Calu3 (cell line): ENCODE measurements around the gene ASRGL1. TPM values are rescaled to one million over a fixed set of nuclear protein-coding genes. Genes with fewer than 3 reads are reported as not detected.

ENCODE experiments used
- BruUV-seq: library from RNA; stranded (reverse); fragments of 400-500 nt; replicated peaks from 2 replicates; lab custom pipeline; 2021; lab: Mats Ljungman, UMichigan
- CTCF ChIA-PET: fragments of 300-600 bp; sonication (Branson Sonifier 250); formaldehyde crosslinking; loops from one replicate; lab custom pipeline; 2022; ENCODE audit warnings: antibody characterized with exemption; lab: Charles Lee
- DNase-seq: peaks from one replicate; pipeline ENCODE4 v3.0.0; 2022
- H3K27ac Mint-ChIP-seq: one replicate; pipeline ENCODE4 v1.8.0; 2022; ENCODE audit warnings: mixed read lengths; ENCODE audit not compliant: unreplicated experiment
- H3K27me3 Mint-ChIP-seq: one replicate; pipeline ENCODE4 v1.8.0; 2022; ENCODE audit warnings: mixed read lengths; ENCODE audit not compliant: unreplicated experiment
- H3K36me3 Mint-ChIP-seq: one replicate; pipeline ENCODE4 v1.8.0; 2022; ENCODE audit warnings: mild to moderate bottlenecking, moderate library complexity, mixed read lengths; ENCODE audit not compliant: insufficient read depth, unreplicated experiment
- H3K4me1 Mint-ChIP-seq: one replicate; pipeline ENCODE4 v1.8.0; 2022; ENCODE audit warnings: mild to moderate bottlenecking, low read depth, mixed read lengths; ENCODE audit not compliant: unreplicated experiment
- H3K4me3 Mint-ChIP-seq: one replicate; pipeline ENCODE4 v1.8.0; 2022; ENCODE audit warnings: mild to moderate bottlenecking, low read depth, moderate library complexity, mixed read lengths; ENCODE audit not compliant: unreplicated experiment
- H3K9me3 Mint-ChIP-seq: one replicate; pipeline ENCODE4 v1.8.0; 2022; ENCODE audit warnings: low read depth, mixed read lengths; ENCODE audit not compliant: unreplicated experiment
- CTCF ChIP-seq: fragments of 200-600 bp; IDR thresholded peaks from one replicate; pipeline ENCODE4 v1.8.0; 2022; ENCODE audit warnings: antibody characterized with exemption; ENCODE audit not compliant: unreplicated experiment
- intact Hi-C: fragments of 100-400 bp; cut with micrococcal nuclease; formaldehyde crosslinking; loops from one replicate; pipeline ENCODE4 v1.10.0; 2022; ENCODE audit not compliant: unreplicated experiment
- total RNA-seq: library from RNA; stranded (reverse); gene quantifications from 2 replicates; pipeline ENCODE4 v1.2.3, GENCODE V29; 2022

Gene ASRGL1
- total RNA-seq, 1 experiment from 2014 or later, result 30.3 TPM

- CTCF ChIA-PET, result interaction anchor here (0.6 to 1.1 kb wide), 5 partner anchors 12 to 181 kb away, joined by 3 to 6 read pairs (median 4); no protein-coding TSS in a partner anchor
- Mint-ChIP-seq H3K27ac (no peak overlapping the region), H3K9me3 (no peaks in the 10 kb centered on the region), H3K4me3 (no peak overlapping the region), H3K27me3 (no peaks in the 10 kb centered on the region), H3K36me3 (no peaks in the 10 kb centered on the region), H3K4me1 (no peaks in the 10 kb centered on the region)
- intact Hi-C loops, result loop anchor here (5.0 kb wide), 2 partner anchors 39 to 149 kb away; no protein-coding TSS in a partner anchor
- BruUV-seq, result no TSS peak
- DNase-seq, result peak; percentile 38
- no peak for TF ChIP-seq CTCF
These were observed 55.9 kb downstream of the ASRGL1 start for GRCh38 chr11:62393061-62393611.

- intact Hi-C loops, result loop anchor here (2.0 to 5.0 kb wide), 3 partner anchors 39 to 167 kb away; no protein-coding TSS in a partner anchor
- BruUV-seq, result no TSS peak
- TF ChIP-seq CTCF, result no peak
These were observed 56.5 kb downstream of the ASRGL1 start for GRCh38 chr11:62393735-62394134.

DNA sequence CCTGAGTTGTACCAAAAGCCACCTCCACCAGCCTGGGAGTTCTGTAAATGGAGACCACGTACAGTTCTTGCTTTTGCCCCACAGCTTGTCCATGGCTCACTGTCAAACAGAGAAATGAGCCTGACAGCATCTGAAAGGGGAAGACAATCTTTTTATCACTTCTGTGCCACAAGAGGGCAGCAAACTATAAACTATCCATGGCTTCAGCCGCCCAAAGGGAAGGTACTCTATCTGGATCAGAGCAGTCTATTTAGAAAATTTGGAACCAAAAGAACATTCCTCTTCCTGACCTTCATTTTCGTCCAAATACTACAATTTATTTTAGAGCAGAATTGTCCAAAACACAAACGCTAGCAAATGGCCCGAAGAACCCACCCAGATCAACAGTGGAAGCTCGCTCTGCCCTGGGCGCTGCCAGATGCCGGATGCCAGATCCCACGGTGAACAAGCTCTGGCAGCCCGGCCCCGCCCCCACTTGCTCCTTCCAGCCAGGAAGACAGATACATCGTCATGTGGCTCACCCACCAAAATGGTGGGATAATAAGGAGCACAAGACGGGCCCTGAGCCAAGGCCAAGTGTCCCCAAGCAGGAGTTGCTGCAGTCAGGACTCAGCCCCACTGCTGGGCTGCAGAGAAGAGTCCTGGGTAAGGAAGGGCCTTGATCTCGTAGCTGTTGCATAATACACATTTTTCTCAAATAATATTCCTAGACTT lies 57.7 kb downstream of the ASRGL1 start:
- no peaks in the 10 kb centered on the region for H3K36me3 Mint-ChIP-seq
- H3K27ac Mint-ChIP-seq, result no peak overlapping the region
- H3K4me1 Mint-ChIP-seq, result no peaks in the 10 kb centered on the region
- peak; percentile 70 for TF ChIP-seq CTCF
- CTCF ChIA-PET, result interaction anchor here (0.5 to 2.0 kb wide), 13 partner anchors 30 to 359 kb away, joined by 3 to 20 read pairs (median 4); partner anchors contain the start of genes B3GAT3, EEF1G, TUT1 and ZBTB3
- intact Hi-C loops, result loop anchor here (2.0 to 5.0 kb wide), 3 partner anchors 37 to 166 kb away; no protein-coding TSS in a partner anchor
- H3K9me3 Mint-ChIP-seq, result no peaks in the 10 kb centered on the region
- BruUV-seq, result no TSS peak
- H3K27me3 Mint-ChIP-seq, result no peaks in the 10 kb centered on the region
- no peak overlapping the region for H3K4me3 Mint-ChIP-seq
- peak; percentile 51 for DNase-seq

More at GRCh38 chr11:62393735-62394134, 56.5 kb downstream of the ASRGL1 start:
- H3K27ac Mint-ChIP-seq, result no peak overlapping the region
- no peaks in the 10 kb centered on the region for H3K27me3 Mint-ChIP-seq
- H3K4me1 Mint-ChIP-seq, result no peaks in the 10 kb centered on the region
- H3K36me3 Mint-ChIP-seq, result no peaks in the 10 kb centered on the region
- DNase-seq, result no peak
- H3K9me3 Mint-ChIP-seq, result no peaks in the 10 kb centered on the region
- CTCF ChIA-PET, result interaction anchor here (1.0 kb wide), 2 partner anchors 167 to 180 kb away, joined by 4 to 6 read pairs; no protein-coding TSS in a partner anchor
- H3K4me3 Mint-ChIP-seq, result no peak overlapping the region

DNA sequence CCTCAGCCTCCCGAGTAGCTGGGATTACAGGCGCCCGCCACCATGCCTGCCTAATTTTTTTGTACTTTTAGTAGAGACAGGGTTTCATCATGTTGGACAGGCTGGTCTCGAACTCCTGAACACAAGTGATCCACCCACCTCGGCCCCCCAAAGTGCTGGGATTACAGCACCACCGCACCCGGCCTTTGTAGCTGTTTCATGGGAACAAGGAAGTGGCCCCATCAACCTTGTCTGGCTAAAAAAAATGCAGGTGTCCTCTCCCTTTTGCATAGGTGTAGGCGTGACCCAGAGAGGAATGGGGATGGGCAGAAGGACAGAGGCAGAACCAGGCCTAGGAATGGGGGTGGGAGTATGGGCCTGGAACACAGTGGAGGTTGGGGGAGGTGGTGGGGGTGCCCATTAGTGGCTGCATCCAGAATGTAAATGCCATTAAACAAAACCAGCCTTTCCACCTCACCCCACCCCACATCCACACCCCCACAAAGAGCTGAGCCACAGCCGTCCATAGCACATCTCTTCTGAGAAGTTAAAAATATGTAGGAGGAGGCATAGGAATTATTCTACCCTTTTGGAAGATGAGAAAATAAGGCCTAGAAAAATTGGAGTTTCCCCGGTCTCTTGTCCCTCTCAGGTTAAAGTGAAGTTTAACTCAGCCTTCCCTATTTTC lies 58.8 kb downstream of the ASRGL1 start:
- Mint-ChIP-seq H3K4me3 (no peak overlapping the region), H3K27ac (no peak overlapping the region), H3K4me1 (no peaks in the 10 kb centered on the region), H3K36me3 (no peaks in the 10 kb centered on the region), H3K9me3 (no peaks in the 10 kb centered on the region), H3K27me3 (no peaks in the 10 kb centered on the region)
- no TSS peak for BruUV-seq
- TF ChIP-seq CTCF, result no peak
- DNase-seq, result no peak
- intact Hi-C loops, result loop anchor here (2.0 kb wide), 1 partner anchor 165 kb away; no protein-coding TSS in a partner anchor
- CTCF ChIA-PET, result interaction anchor here (1.5 to 2.0 kb wide), 3 partner anchors 29 to 196 kb away, joined by 4 to 15 read pairs (median 6); partner anchors contain the start of gene TUT1
